PFSK-1 (cell line): ENCODE measurements around the gene SEC31A.

ENCODE experiments used
- POLR2AphosphoS5 ChIP-seq: IDR thresholded peaks from 2 replicates; pipeline ENCODE4 v1.6.1; 2012; ENCODE audit warnings: low read depth, mild to moderate bottlenecking, control low read depth, low read length, moderate library complexity
- TAF1 ChIP-seq: IDR thresholded peaks from 2 replicates; pipeline ENCODE4 v1.6.1; 2012; ENCODE audit warnings: low read length, control low read depth, borderline replicate concordance; ENCODE audit not compliant: insufficient read depth

DNA sequence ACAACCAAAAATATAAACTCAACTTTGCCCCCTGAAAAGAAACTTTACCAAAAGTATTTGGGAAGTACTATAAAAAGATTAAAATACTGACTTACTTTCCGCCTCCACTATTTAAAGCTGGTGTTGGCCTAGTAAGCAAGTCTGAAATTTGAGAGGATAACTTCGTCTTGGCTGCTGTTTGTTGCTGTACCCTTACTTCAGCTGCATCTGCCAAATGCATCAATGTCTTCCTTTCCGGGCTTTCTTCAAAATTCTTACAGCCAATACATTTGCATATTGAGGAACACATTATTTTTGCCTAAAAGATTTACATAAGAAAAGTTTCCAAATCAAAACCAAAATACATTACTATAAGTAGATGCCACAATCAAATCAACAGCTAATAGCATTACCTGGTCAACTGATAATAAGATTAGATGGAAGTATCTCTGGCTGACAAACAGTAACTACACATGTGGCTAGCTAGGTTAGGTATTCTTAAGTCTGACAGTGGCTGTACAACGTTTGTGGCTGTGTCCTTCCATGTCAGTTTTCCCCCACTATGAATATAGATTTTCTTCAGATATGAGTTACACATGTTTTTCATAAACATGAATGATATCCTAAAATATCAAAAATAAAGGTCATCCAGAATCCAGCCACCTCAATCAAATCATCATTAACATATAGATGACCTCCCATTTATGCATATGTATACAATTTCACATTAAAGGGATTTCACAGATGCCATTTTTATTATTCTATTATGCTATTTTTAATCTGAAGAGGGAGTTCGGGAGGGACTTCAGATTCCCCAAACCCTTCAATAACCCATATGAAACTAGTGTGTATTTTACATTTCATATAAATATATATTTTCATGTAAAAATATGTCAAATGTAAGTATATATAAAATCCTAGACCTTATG lies 40.1 kb upstream of the SEC31A start:
- TF ChIP-seq POLR2AphosphoS5 (no peak), TAF1 (no peak)
